ENCODE measurements around the gene CPSF4.

- TF ChIP-seq POLR2AphosphoS5 (IDR thresholded peaks at IDR 0.05; ENCODE audit: low read depth, low read length) (no peak), TAF1 (IDR thresholded peaks at IDR 0.05; ENCODE audit: borderline replicate concordance, insufficient read depth, low read length) (no peak), SIN3A (IDR thresholded peaks at IDR 0.05; ENCODE audit: borderline replicate concordance, insufficient read depth, low read length) (no peak), FOXP2 (optimal IDR thresholded peaks at IDR 0.05; ENCODE audit: borderline replicate concordance, extremely low read depth, extremely low read length, insufficient read depth) (no peak)
- TF ChIP-seq, protein P1, sequence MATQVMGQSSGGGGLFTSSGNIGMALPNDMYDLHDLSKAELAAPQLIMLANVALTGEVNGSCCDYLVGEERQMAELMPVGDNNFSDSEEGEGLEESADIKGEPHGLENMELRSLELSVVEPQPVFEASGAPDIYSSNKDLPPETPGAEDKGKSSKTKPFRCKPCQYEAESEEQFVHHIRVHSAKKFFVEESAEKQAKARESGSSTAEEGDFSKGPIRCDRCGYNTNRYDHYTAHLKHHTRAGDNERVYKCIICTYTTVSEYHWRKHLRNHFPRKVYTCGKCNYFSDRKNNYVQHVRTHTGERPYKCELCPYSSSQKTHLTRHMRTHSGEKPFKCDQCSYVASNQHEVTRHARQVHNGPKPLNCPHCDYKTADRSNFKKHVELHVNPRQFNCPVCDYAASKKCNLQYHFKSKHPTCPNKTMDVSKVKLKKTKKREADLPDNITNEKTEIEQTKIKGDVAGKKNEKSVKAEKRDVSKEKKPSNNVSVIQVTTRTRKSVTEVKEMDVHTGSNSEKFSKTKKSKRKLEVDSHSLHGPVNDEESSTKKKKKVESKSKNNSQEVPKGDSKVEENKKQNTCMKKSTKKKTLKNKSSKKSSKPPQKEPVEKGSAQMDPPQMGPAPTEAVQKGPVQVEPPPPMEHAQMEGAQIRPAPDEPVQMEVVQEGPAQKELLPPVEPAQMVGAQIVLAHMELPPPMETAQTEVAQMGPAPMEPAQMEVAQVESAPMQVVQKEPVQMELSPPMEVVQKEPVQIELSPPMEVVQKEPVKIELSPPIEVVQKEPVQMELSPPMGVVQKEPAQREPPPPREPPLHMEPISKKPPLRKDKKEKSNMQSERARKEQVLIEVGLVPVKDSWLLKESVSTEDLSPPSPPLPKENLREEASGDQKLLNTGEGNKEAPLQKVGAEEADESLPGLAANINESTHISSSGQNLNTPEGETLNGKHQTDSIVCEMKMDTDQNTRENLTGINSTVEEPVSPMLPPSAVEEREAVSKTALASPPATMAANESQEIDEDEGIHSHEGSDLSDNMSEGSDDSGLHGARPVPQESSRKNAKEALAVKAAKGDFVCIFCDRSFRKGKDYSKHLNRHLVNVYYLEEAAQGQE (IDR thresholded peaks at IDR 0.05; ENCODE audit: insufficient read depth in 1 of 2, low read depth in 2 of 2, low read length in 2 of 2) = no peak
These were observed 34.3 kb upstream of the CPSF4 start for GRCh38 chr7:99404235-99404976.
